K562 (cell line): ENCODE data around the gene ZNF346. TPM values are rescaled to one million over a fixed set of nuclear protein-coding genes. Genes with fewer than 3 reads are reported as not detected.
A peak's percentile ranks its signal among the peaks of the same experiment; 100 is the strongest.

Experiments
- ATF7 ChIP-seq: fragments of 450-650 bp; IDR thresholded peaks from 2 replicates; pipeline ENCODE4 v1.7.1; 2014; ENCODE audit warnings: mild to moderate bottlenecking, moderate library complexity
- BCOR ChIP-seq: fragments of 450-650 bp; IDR thresholded peaks from 2 replicates; pipeline ENCODE4 v1.6.1; 2016
- CHD2 ChIP-seq: IDR thresholded peaks from 2 replicates; pipeline ENCODE4 v1.6.1; 2011; ENCODE audit warnings: low read depth, low read length
- ELF2 ChIP-seq: fragments of 250-450 bp; sonication (Bioruptor Pico); IDR thresholded peaks from 2 replicates; pipeline ENCODE4 v1.5.0; 2021; ENCODE audit warnings: mild to moderate bottlenecking
- EWSR1 ChIP-seq: fragments of 450-650 bp; IDR thresholded peaks from 2 replicates; pipeline ENCODE4 v1.6.1; 2018; ENCODE audit warnings: borderline replicate concordance, mild to moderate bottlenecking, low read depth, moderate library complexity; ENCODE audit not compliant: partially characterized antibody
- FOXM1 ChIP-seq, 2 experiments: fragments of 450-650 bp in 1 of 2; sonication (generic) in 1 of 2; formaldehyde crosslinking in 1 of 2; IDR thresholded peaks; 2 replicates each; pipeline versions ENCODE4 v1.6.1 to v1.9.0; 2017 to 2022; ENCODE audit warnings: low read depth in 2 of 2, mild to moderate bottlenecking in 2 of 2, missing genetic modification reagents in 1 of 2, moderate library complexity in 1 of 2
- GABPB2 ChIP-seq: fragments of 250-450 bp; sonication (Bioruptor Pico); conservative IDR thresholded peaks from 2 replicates; pipeline ENCODE4 v1.5.1; 2021; ENCODE audit warnings: mild to moderate bottlenecking
- MYC ChIP-seq, 2 experiments: fragments of 250-450 bp in 1 of 2; sonication (Bioruptor Pico) in 1 of 2; IDR thresholded peaks; 2 replicates each; pipeline versions ENCODE4 v1.5.1 to v1.6.1; 2012 to 2021; ENCODE audit warnings: low read depth in 2 of 2, borderline replicate concordance in 1 of 2, improper control_type of control experiment in 1 of 2, low read length in 1 of 2, mild to moderate bottlenecking in 1 of 2, moderate library complexity in 1 of 2
- NFE2L1 ChIP-seq: fragments of 450-650 bp; IDR thresholded peaks from 2 replicates; pipeline ENCODE4 v1.6.1; 2016; ENCODE audit warnings: missing genetic modification characterization, low read depth, mild to moderate bottlenecking, missing compliant biosample characterization, moderate library complexity, borderline replicate concordance
- NR3C1 ChIP-seq: sonication (generic); formaldehyde crosslinking; IDR thresholded peaks from 2 replicates; pipeline ENCODE4 v1.8.1; 2022; ENCODE audit warnings: missing genetic modification reagents
- PHB ChIP-seq: fragments of 250-450 bp; sonication (Bioruptor Pico); IDR thresholded peaks from 2 replicates; pipeline ENCODE4 v1.5.0; 2021
- PML ChIP-seq: IDR thresholded peaks from 2 replicates; pipeline ENCODE4 v1.6.1; 2012; ENCODE audit warnings: low read length, inconsistent platforms
- SRSF1 ChIP-seq: fragments of 200-400 bp; formaldehyde crosslinking; IDR thresholded peaks from 2 replicates; pipeline ENCODE4 v1.6.1; 2017; ENCODE audit warnings: mild to moderate bottlenecking, low read depth, low read length, moderate library complexity
- ZFP36 ChIP-seq: fragments of 150-350 bp; IDR thresholded peaks from 2 replicates; pipeline ENCODE4 v1.6.1; 2018; ENCODE audit warnings: low read length, low read depth; ENCODE audit not compliant: partially characterized antibody
- ZNF175 ChIP-seq: fragments of 200-800 bp; sonication (Bioruptor generic); IDR thresholded peaks from 2 replicates; pipeline ENCODE4 v1.6.1; 2016; ENCODE audit warnings: low read depth, mild to moderate bottlenecking, missing genetic modification characterization, missing compliant biosample characterization
- ZNF444 ChIP-seq: fragments of 250-450 bp; sonication (Bioruptor Pico); IDR thresholded peaks from 2 replicates; pipeline ENCODE4 v1.4.0; 2020; ENCODE audit warnings: mild to moderate bottlenecking, moderate library complexity
- ZNF511 ChIP-seq: sonication (generic); formaldehyde crosslinking; IDR thresholded peaks from 2 replicates; pipeline ENCODE4 v1.8.0; 2022; ENCODE audit warnings: mild to moderate bottlenecking, missing genetic modification reagents
- polyA plus RNA-seq, 8 experiments: library from polyadenylated mRNA; depleted of rRNA in 4 of 8; stranded (reverse) in 5 of 8; unstranded in 3 of 8; fragments of >200 nt; fragmentation: Nextera tagmentation in 2 of 8; fragmentation: Illumina TruSeq in 1 of 8; extraction: Ambion mirVana in 2 of 8; extraction: Trizol in 1 of 8; gene quantifications; 2 replicates each; pipeline versions ENCODE4 v1.2.1 to v1.2.3, GENCODE V29; 2011 to 2014; ENCODE audit warnings: inconsistent platforms in 1 of 8, missing spikeins in 1 of 8
- total RNA-seq, 7 experiments: library from RNA; depleted of rRNA in 6 of 7; stranded (reverse); fragments of >200 nt in 6 of 7; fragmentation: Illumina TruSeq in 2 of 7; extraction: Trizol in 2 of 7; gene quantifications; 2 replicates each; pipeline versions ENCODE4 v1.2.1 to v1.2.3, GENCODE V29; 2011 to 2021; ENCODE audit warnings: low replicate concordance in 1 of 7
- TF ChIP-seq, protein P1 (sequence below), 3 experiments: fragments of 200-800 bp in 1 of 3; sonication (Bioruptor generic) in 1 of 3; sonication (generic) in 1 of 3; formaldehyde crosslinking in 1 of 3; IDR thresholded peaks; 2 replicates each; pipeline versions ENCODE4 v1.6.1 to v1.8.0; 2016 to 2022; ENCODE audit warnings: mild to moderate bottlenecking in 2 of 3, missing compliant biosample characterization in 2 of 3, missing genetic modification characterization in 2 of 3, missing genetic modification reagents in 1 of 3
- TF ChIP-seq, protein P2 (sequence below): sonication (generic); formaldehyde crosslinking; IDR thresholded peaks from 2 replicates; pipeline ENCODE4 v1.4.0; 2020; ENCODE audit warnings: mild to moderate bottlenecking, missing genetic modification reagents
- TF ChIP-seq, protein P3 (sequence below): sonication (generic); formaldehyde crosslinking; IDR thresholded peaks from 2 replicates; pipeline ENCODE4 v1.8.0; 2022; ENCODE audit warnings: mild to moderate bottlenecking, missing genetic modification reagents, borderline replicate concordance

The ZNF346 gene
- total and polyA plus RNA-seq, 9 of the 15 experiments (the other 6 are each of a cell fraction or from before 2014, with no cell fraction given): 5.0 to 25.1 (median 20.1) TPM

DNA sequence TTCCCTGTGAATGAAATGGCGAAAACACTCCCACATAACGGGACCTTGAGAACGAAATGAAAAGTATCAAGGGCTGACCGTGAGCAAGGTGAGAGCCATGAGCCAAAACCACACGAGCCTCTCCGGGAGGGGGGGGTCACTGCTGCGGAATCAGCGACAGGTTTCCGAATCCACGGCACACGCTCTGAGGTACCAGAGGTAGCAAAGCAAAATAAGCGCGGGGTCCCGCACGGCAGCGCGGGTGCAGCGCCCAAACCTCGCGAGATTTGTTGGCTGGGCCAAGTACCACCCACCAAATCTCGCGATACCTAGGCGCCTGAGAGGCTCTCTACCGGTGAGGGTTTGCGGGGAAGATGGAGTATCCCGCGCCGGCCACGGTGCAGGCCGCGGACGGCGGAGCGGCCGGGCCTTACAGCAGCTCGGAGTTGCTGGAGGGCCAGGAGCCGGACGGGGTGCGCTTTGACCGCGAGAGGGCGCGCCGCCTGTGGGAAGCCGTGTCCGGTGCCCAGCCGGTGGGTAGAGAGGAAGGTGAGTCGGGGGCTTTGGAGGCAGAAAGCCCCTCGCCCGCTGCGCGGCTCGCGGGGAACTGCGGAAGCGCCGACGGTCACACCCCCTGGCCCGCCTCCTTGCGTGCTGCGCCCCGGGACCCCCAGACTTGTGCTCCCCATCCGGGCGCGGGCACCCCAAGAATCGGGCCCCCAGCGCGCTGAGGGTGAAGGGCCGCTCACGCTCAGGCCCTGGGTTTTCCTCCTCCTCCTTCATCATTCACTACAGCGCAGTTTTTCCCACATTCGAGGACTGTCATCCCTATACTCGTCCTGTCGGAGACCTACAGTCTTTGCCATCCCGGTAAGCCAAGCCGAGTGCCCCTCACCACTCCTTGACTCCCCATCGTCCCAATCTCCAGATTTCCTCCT lies at the start of gene ZNF346 (continued):
- TF ChIP-seq ZFP36 (no peak), NR3C1 (CRISPR knock-in tag) (0 out of 2 replicates have a peak, but pooled peaks have one; percentile 57), ZNF444 (CRISPR knock-in tag) (no peak), ELF2 (CRISPR knock-in tag) (no peak), ZNF511 (CRISPR knock-in tag) (peak; percentile 6; the same call in 1 of the 2 replicates), ZNF175 (CRISPR knock-in tag) (no peak), PML (peak; percentile 69; the same call in 1 of the 2 replicates), FOXM1 (IDR thresholded peaks at IDR 0.05; ENCODE audit: low read depth) (no peak), FOXM1 (CRISPR knock-in tag; IDR thresholded peaks at IDR 0.05; ENCODE audit: low read depth) (no peak; the same call in 1 of the 2 replicates), PHB (no peak), GABPB2 (no peak), CHD2 (peak; percentile 98), NFE2L1 (tag) (no peak), ATF7 (peak; percentile 21; the same call in 1 of the 2 replicates), EWSR1 (no peak), MYC (IDR thresholded peaks at IDR 0.05; ENCODE audit: low read depth, low read length) (peak; percentile 66; the same call in 1 of the 2 replicates), MYC (CRISPR knock-in tag; IDR thresholded peaks at IDR 0.05; ENCODE audit: borderline replicate concordance, low read depth) (peak; percentile 39; the same call in 1 of the 2 replicates), BCOR (peak; percentile 75; the same call in 1 of the 2 replicates), SRSF1 (0 out of 2 replicates have a peak, but pooled peaks have one; percentile 48)
- TF ChIP-seq, protein P1, sequence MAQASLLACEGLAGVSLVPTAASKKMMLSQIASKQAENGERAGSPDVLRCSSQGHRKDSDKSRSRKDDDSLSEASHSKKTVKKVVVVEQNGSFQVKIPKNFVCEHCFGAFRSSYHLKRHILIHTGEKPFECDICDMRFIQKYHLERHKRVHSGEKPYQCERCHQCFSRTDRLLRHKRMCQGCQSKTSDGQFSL (CRISPR knock-in tag; IDR thresholded peaks at IDR 0.05): peak; percentile 64; the same call in 1 of the 2 replicates
- TF ChIP-seq, protein P1 (tag; IDR thresholded peaks at IDR 0.05): no peak
- TF ChIP-seq, protein P2, sequence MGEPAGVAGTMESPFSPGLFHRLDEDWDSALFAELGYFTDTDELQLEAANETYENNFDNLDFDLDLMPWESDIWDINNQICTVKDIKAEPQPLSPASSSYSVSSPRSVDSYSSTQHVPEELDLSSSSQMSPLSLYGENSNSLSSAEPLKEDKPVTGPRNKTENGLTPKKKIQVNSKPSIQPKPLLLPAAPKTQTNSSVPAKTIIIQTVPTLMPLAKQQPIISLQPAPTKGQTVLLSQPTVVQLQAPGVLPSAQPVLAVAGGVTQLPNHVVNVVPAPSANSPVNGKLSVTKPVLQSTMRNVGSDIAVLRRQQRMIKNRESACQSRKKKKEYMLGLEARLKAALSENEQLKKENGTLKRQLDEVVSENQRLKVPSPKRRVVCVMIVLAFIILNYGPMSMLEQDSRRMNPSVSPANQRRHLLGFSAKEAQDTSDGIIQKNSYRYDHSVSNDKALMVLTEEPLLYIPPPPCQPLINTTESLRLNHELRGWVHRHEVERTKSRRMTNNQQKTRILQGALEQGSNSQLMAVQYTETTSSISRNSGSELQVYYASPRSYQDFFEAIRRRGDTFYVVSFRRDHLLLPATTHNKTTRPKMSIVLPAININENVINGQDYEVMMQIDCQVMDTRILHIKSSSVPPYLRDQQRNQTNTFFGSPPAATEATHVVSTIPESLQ (CRISPR knock-in tag): peak; percentile 96; the same call in 1 of the 2 replicates
- TF ChIP-seq, protein P3, sequence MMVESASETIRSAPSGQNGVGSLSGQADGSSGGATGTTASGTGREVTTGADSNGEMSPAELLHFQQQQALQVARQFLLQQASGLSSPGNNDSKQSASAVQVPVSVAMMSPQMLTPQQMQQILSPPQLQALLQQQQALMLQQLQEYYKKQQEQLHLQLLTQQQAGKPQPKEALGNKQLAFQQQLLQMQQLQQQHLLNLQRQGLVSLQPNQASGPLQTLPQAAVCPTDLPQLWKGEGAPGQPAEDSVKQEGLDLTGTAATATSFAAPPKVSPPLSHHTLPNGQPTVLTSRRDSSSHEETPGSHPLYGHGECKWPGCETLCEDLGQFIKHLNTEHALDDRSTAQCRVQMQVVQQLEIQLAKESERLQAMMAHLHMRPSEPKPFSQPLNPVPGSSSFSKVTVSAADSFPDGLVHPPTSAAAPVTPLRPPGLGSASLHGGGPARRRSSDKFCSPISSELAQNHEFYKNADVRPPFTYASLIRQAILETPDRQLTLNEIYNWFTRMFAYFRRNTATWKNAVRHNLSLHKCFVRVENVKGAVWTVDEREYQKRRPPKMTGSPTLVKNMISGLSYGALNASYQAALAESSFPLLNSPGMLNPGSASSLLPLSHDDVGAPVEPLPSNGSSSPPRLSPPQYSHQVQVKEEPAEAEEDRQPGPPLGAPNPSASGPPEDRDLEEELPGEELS (CRISPR knock-in tag): peak; percentile 13; the same call in 1 of the 2 replicates
